H1 (cell line): ENCODE results near the gene ZNF611. TPM values are rescaled to one million over a fixed set of nuclear protein-coding genes. Genes with fewer than 3 reads are reported as not detected.
A peak's percentile ranks its signal among the peaks of the same experiment; 100 is the strongest.

Experiments used
- CTCF ChIA-PET: fragments of 300-600 bp; sonication (Branson Sonifier 250); formaldehyde crosslinking; loops from one replicate; lab custom pipeline; 2021; ENCODE audit not compliant: partially characterized antibody; lab: Charles Lee
- POLR2A ChIA-PET: fragments of 300-600 bp; sonication (Branson Sonifier 250); formaldehyde crosslinking; loops from one replicate; lab custom pipeline; 2021; ENCODE audit warnings: inconsistent platforms; ENCODE audit not compliant: partially characterized antibody; lab: Charles Lee
- DNase-seq, 2 experiments: peaks; one replicate each; pipeline versions ENCODE4 v3.0.0 to v3.0.0-alpha.2; 2010 to 2022; ENCODE audit warnings: low spot score in 2 of 2, low read depth in 1 of 2, mixed read lengths in 1 of 2
- FAIRE-seq: peaks from 2 replicates; lab custom pipeline; 2011; peaks lifted over from hg19 to GRCh38; lab: Jason Lieb, UNC
- H2AFZ ChIP-seq: 2 replicates; pipeline ENCODE4 v1.8.1; 2012; ENCODE audit warnings: low read length, inconsistent platforms
- H2AK5ac ChIP-seq: 2 replicates; pipeline ENCODE4 v1.6.1; 2013; ENCODE audit warnings: low read depth, low read length
- H2BK120ac ChIP-seq: replicated peaks from 2 replicates; pipeline ENCODE3; 2013; ENCODE audit warnings: low read depth, low read length, inconsistent platforms
- H2BK12ac ChIP-seq: 2 replicates; pipeline ENCODE4 v1.6.1; 2013; ENCODE audit warnings: low read depth, low read length
- H2BK15ac ChIP-seq: 2 replicates; pipeline ENCODE4 v1.6.1; 2013; ENCODE audit warnings: low read length
- H2BK20ac ChIP-seq: 2 replicates; pipeline ENCODE4 v1.6.1; 2013; ENCODE audit warnings: low read length
- H2BK5ac ChIP-seq: 2 replicates; pipeline ENCODE4 v1.6.1; 2013; ENCODE audit warnings: low read depth, low read length
- H3K14ac ChIP-seq: 2 replicates; pipeline ENCODE4 v1.6.1; 2013; ENCODE audit warnings: inconsistent platforms; ENCODE audit not compliant: insufficient read length
- H3K18ac ChIP-seq: 2 replicates; pipeline ENCODE4 v1.6.1; 2013; ENCODE audit warnings: low read length; ENCODE audit errors: extremely low read depth
- H3K23ac ChIP-seq: 2 replicates; pipeline ENCODE4 v1.6.1; 2013; ENCODE audit warnings: inconsistent platforms; ENCODE audit not compliant: insufficient read length
- H3K23me2 ChIP-seq: 2 replicates; pipeline ENCODE4 v1.6.1; 2013; ENCODE audit warnings: low read depth, low read length
- H3K27ac ChIP-seq: 2 replicates; pipeline ENCODE4 v1.6.1; 2011; ENCODE audit warnings: low read depth, low read length, inconsistent platforms
- H3K27me3 ChIP-seq, 4 experiments: replicated peaks in 1 of 4; 1 replicate in 1 of 4; 2 replicates in 3 of 4; pipeline versions ENCODE4 v1.6.1 to v1.8.1; 2011 to 2013; ENCODE audit warnings: low read length in 3 of 4, mild to moderate bottlenecking in 3 of 4, inconsistent platforms in 2 of 4, mixed read lengths in 2 of 4, moderate library complexity in 1 of 4; ENCODE audit not compliant: control insufficient read depth in 3 of 4, insufficient read depth in 3 of 4; ENCODE audit errors: extremely low read depth in 1 of 4
- H3K36me3 ChIP-seq, 4 experiments: 2 replicates each; pipeline versions ENCODE4 v1.6.1 to v1.8.1; 2011 to 2013; ENCODE audit warnings: mild to moderate bottlenecking in 4 of 4, low read length in 3 of 4, moderate library complexity in 2 of 4, control low read depth in 1 of 4, inconsistent platforms in 1 of 4; ENCODE audit not compliant: insufficient read depth in 4 of 4, control insufficient read depth in 2 of 4
- H3K4ac ChIP-seq: replicated peaks from 2 replicates; pipeline ENCODE3; 2013; ENCODE audit warnings: low read length, low read depth, mixed read lengths, inconsistent platforms; ENCODE audit not compliant: insufficient read length
- H3K4me1 ChIP-seq, 4 experiments: replicated peaks in 1 of 4; 1 replicate in 1 of 4; 2 replicates in 3 of 4; pipeline versions ENCODE4 v1.6.1 to v1.8.1; 2011 to 2013; ENCODE audit warnings: low read length in 3 of 4, inconsistent platforms in 2 of 4, mixed read lengths in 1 of 4; ENCODE audit not compliant: insufficient read depth in 4 of 4, control insufficient read depth in 3 of 4
- H3K4me2 ChIP-seq, 2 experiments: 2 replicates each; pipeline versions ENCODE4 v1.6.1 to v1.8.1; 2011 to 2013; ENCODE audit warnings: low read depth in 2 of 2, low read length in 2 of 2, control low read depth in 1 of 2, inconsistent platforms in 1 of 2, mild to moderate bottlenecking in 1 of 2; ENCODE audit not compliant: insufficient read depth in 1 of 2
- H3K4me3 ChIP-seq, 4 experiments: fragments of 200-600, 300-600 bp in 1 of 4; sonication (generic), shearing (Covaris generic), sonication (Bioruptor Twin) in 1 of 4; 2 replicates each; pipeline versions ENCODE4 v1.5.1 to v1.8.1; 2011 to 2016; ENCODE audit warnings: low read length in 4 of 4, low read depth in 3 of 4, control low read depth in 2 of 4, inconsistent platforms in 2 of 4, mild to moderate bottlenecking in 2 of 4, mixed read lengths in 1 of 4, moderate library complexity in 1 of 4; ENCODE audit not compliant: insufficient read depth in 2 of 4; ENCODE audit errors: extremely low read depth in 1 of 4
- H3K56ac ChIP-seq: replicated peaks from 2 replicates; pipeline ENCODE3; 2013; ENCODE audit warnings: low read depth, mild to moderate bottlenecking, mixed read lengths, low read length, inconsistent platforms; ENCODE audit not compliant: insufficient read length
- H3K79me1 ChIP-seq: 2 replicates; pipeline ENCODE4 v1.6.1; 2013; ENCODE audit warnings: low read depth, low read length, control low read depth
- H3K79me2 ChIP-seq, 2 experiments: 2 replicates each; pipeline versions ENCODE4 v1.6.1 to v1.8.1; 2012 to 2013; ENCODE audit warnings: low read length in 2 of 2, mild to moderate bottlenecking in 2 of 2, inconsistent platforms in 1 of 2; ENCODE audit not compliant: insufficient read depth in 2 of 2, control insufficient read depth in 1 of 2
- H3K9ac ChIP-seq, 4 experiments: replicated peaks in 1 of 4; 1 replicate in 1 of 4; 2 replicates in 3 of 4; pipeline versions ENCODE4 v1.6.1 to v1.8.1; 2011 to 2013; ENCODE audit warnings: low read depth in 3 of 4, low read length in 3 of 4, control low read depth in 2 of 4, mild to moderate bottlenecking in 2 of 4, moderate library complexity in 2 of 4, inconsistent platforms in 1 of 4; ENCODE audit errors: extremely low read depth in 1 of 4
- H3K9me3 ChIP-seq, 2 experiments: 2 replicates each; pipeline versions ENCODE4 v1.6.1 to v1.8.1; 2012 to 2013; ENCODE audit warnings: mild to moderate bottlenecking in 2 of 2, moderate library complexity in 2 of 2, control low read depth in 1 of 2, inconsistent platforms in 1 of 2, low read depth in 1 of 2, low read length in 1 of 2, mixed read lengths in 1 of 2; ENCODE audit not compliant: insufficient read depth in 2 of 2
- H4K20me1 ChIP-seq, 2 experiments: replicated peaks in 1 of 2; 2 replicates each; pipeline versions ENCODE3 to v1.8.1; 2011 to 2013; ENCODE audit warnings: inconsistent platforms in 2 of 2, low read length in 2 of 2, mild to moderate bottlenecking in 1 of 2; ENCODE audit not compliant: insufficient read depth in 2 of 2, control insufficient read depth in 1 of 2
- H4K5ac ChIP-seq: 2 replicates; pipeline ENCODE4 v1.6.1; 2013; ENCODE audit warnings: low read length, low read depth, mixed read lengths, inconsistent platforms; ENCODE audit not compliant: insufficient read length
- H4K8ac ChIP-seq: 2 replicates; pipeline ENCODE4 v1.8.0; 2013; ENCODE audit warnings: mild to moderate bottlenecking, moderate library complexity, low read length, inconsistent platforms; ENCODE audit not compliant: insufficient read depth; ENCODE audit errors: extremely low read depth
- H4K91ac ChIP-seq: replicated peaks from 2 replicates; pipeline ENCODE3; 2013; ENCODE audit warnings: low read length, mixed read lengths, inconsistent platforms; ENCODE audit not compliant: insufficient read length
- GABPA ChIP-seq: IDR thresholded peaks from 2 replicates; pipeline ENCODE4 v1.6.1; 2011; ENCODE audit warnings: mild to moderate bottlenecking, low read length, moderate library complexity, borderline replicate concordance; ENCODE audit not compliant: insufficient read depth
- HDAC6 ChIP-seq: IDR thresholded peaks from one replicate; pipeline ENCODE4 v1.7.1; 2012; ENCODE audit warnings: low read depth, mild to moderate bottlenecking, inconsistent platforms, low read length, moderate library complexity
- SIX5 ChIP-seq: IDR thresholded peaks from 2 replicates; pipeline ENCODE4 v1.6.1; 2011; ENCODE audit warnings: mild to moderate bottlenecking, low read depth, low read length
- WGBS, 2 experiments: shearing (Covaris generic) in 1 of 2; methylation state at CpG; one replicate each; pipeline versions ENCODE4 v1.1.6 to v1.1.7; 2013 to 2015; ENCODE audit warnings: low lambda C conversion rate in 2 of 2, mixed read lengths in 2 of 2, inconsistent platforms in 1 of 2, low coverage in 1 of 2, missing lambda C conversion rate in 1 of 2; ENCODE audit not compliant: insufficient replicate concordance in 2 of 2, insufficient coverage in 1 of 2, insufficient read length in 1 of 2; ENCODE audit errors: extremely low coverage in 1 of 2, missing lambda C conversion rate in 1 of 2; 5-methylcytosine and 5-hydroxymethylcytosine counted together
- polyA plus RNA-seq, 7 experiments: library from polyadenylated mRNA; depleted of rRNA in 3 of 7; stranded (reverse) in 5 of 7; unstranded in 2 of 7; fragments of >200 nt in 5 of 7; fragments of 200-250 nt in 2 of 7; gene quantifications; 1 replicate in 5 of 7; 2 replicates in 1 of 7; 4 replicates in 1 of 7; pipeline versions ENCODE4 v1.2.1 to v1.2.3, GENCODE V29; 2011 to 2013; ENCODE audit warnings: missing spikeins in 2 of 7, mixed read lengths in 2 of 7
- total RNA-seq: library from RNA; stranded (reverse); fragmentation: NEBNext Ultra II Directional; extraction: Animal tissue kit (Norgen Biotek cat#: 25700); gene quantifications from 2 replicates; pipeline ENCODE4 v1.2.1, GENCODE V29; 2021
- TF ChIP-seq, protein P1 (sequence below), 3 experiments: IDR thresholded peaks; 1 replicate in 2 of 3; 2 replicates in 1 of 3; pipeline versions ENCODE4 v1.5.1 to v1.6.1; 2011; ENCODE audit warnings: low read length in 3 of 3, mild to moderate bottlenecking in 3 of 3, inconsistent platforms in 2 of 3, low read depth in 1 of 3, moderate library complexity in 1 of 3; ENCODE audit not compliant: insufficient read depth in 1 of 3; ENCODE audit errors: control extremely low read depth in 1 of 3

The ZNF611 gene
- total and polyA plus RNA-seq, 2 of the 8 experiments (the other 6 are each of a cell fraction or from before 2014, with no cell fraction given) = 1.9 to 19.0 TPM

DNA sequence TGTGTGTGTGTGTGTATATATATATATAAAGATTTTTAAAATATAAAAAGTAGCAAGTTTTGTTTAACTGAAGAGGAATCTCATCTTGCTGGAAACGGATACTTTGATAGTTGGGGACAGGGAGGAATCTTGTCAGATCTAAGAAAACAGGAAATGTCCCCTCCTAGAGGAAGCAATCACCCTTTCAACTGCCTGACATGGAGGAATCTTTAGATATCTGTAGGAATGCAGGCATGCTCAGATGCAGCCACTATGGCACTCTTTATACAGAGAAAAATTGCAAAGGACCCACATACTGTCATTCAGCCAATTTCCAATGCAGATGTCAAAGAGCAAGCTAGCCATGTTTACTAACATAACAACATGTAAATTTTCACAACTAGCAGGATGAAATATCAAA, 38.8 kb downstream of the ZNF611 start:
- H2BK20ac ChIP-seq = no peak overlapping the region
- 0 out of 2 replicates have a peak, but pooled peaks cover 3% of the 10 kb centered on the region for H3K23me2 ChIP-seq
- no peak overlapping the region for H4K91ac ChIP-seq
- H4K5ac ChIP-seq = no peak overlapping the region
- CTCF ChIA-PET = interaction anchor here (1.1 to 1.6 kb wide), 4 partner anchors 11 to 146 kb away, joined by 3 read pairs; no protein-coding TSS in a partner anchor
- no peak overlapping the region for H3K9ac ChIP-seq
- no peak overlapping the region for H3K27ac ChIP-seq
- no peak overlapping the region for H3K4me2 ChIP-seq
- H3K14ac ChIP-seq = no peak overlapping the region
- no peak for FAIRE-seq
- H2BK5ac ChIP-seq = no peak overlapping the region
- H2AK5ac ChIP-seq = no peak overlapping the region
- POLR2A ChIA-PET = interaction anchor here (0.6 to 1.4 kb wide), 2 partner anchors 21 to 59 kb away, joined by 3 read pairs; no protein-coding TSS in a partner anchor
- H3K4me3 ChIP-seq = no peak overlapping the region
- 65% methylated on average over 1 of the region's 1 CpG; no CpG with 5 or more reads in 1 of the 2 experiments for WGBS, 2 experiments
- no peak overlapping the region for H2BK120ac ChIP-seq
- H3K56ac ChIP-seq = no peak overlapping the region
- peaks cover 0 to 1% of the 10 kb centered on the region in 2 experiments for H4K20me1 ChIP-seq
- H4K8ac ChIP-seq = no peak overlapping the region
- H3K23ac ChIP-seq = no peak overlapping the region
- no peaks in the 10 kb centered on the region for H3K36me3 ChIP-seq
- H3K79me1 ChIP-seq = no peaks in the 10 kb centered on the region
- no peaks in the 10 kb centered on the region; a peak in 1 of 7 replicates for H3K27me3 ChIP-seq
- no peaks in the 10 kb centered on the region; a peak in 1 of 7 replicates for H3K4me1 ChIP-seq
- no peak overlapping the region for H2BK15ac ChIP-seq
- TF ChIP-seq GABPA (no peak), HDAC6 (no peak), SIX5 (no peak)
- TF ChIP-seq, protein P1, sequence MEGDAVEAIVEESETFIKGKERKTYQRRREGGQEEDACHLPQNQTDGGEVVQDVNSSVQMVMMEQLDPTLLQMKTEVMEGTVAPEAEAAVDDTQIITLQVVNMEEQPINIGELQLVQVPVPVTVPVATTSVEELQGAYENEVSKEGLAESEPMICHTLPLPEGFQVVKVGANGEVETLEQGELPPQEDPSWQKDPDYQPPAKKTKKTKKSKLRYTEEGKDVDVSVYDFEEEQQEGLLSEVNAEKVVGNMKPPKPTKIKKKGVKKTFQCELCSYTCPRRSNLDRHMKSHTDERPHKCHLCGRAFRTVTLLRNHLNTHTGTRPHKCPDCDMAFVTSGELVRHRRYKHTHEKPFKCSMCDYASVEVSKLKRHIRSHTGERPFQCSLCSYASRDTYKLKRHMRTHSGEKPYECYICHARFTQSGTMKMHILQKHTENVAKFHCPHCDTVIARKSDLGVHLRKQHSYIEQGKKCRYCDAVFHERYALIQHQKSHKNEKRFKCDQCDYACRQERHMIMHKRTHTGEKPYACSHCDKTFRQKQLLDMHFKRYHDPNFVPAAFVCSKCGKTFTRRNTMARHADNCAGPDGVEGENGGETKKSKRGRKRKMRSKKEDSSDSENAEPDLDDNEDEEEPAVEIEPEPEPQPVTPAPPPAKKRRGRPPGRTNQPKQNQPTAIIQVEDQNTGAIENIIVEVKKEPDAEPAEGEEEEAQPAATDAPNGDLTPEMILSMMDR (IDR thresholded peaks at IDR 0.05; ENCODE audit: control extremely low read depth in 1 of 3, insufficient read depth in 1 of 3, low read depth in 1 of 3, low read length in 3 of 3) = peak in 1 of 3 experiments; percentile 9; a peak in 2 of 4 replicates
- no peak overlapping the region for H2BK12ac ChIP-seq
- H3K79me2 ChIP-seq = no peaks in the 10 kb centered on the region
- no peak overlapping the region for H3K18ac ChIP-seq
- no peak overlapping the region for H3K4ac ChIP-seq
- H2AFZ ChIP-seq = no peak overlapping the region
- DNase-seq = no peak
- 0 out of 4 replicates have a peak, but pooled peaks cover 0 to 2% of the 10 kb centered on the region in 2 experiments for H3K9me3 ChIP-seq
